Stimulated activated CD4-positive, alpha-beta T cell treated with anti-CD3 and anti-CD28 coated beads, TNF-alpha, amount 100 ng/mL, for 4 hours (primary cell): ENCODE measurements around the gene BAG5.
"Not testable (repeated sequence)": the region's sequence is repeated elsewhere in the genome, so short reads cannot be mapped to it uniquely, and the experiment has no call there.

Experiments used
- DNase-seq, 3 experiments: peaks; one replicate each; pipeline ENCODE4 v3.0.0-alpha.2; 2020; ENCODE audit warnings: low read depth in 3 of 3

The BAG5 gene

GRCh38 chr14:103522649-103523574 lies 39.5 kb downstream of the BAG5 start, which contains the start of gene CKB:
CKB (minus strand) TSS chr14:103522830; CDS start chr14:103522493, 337 bp downstream.
- DNase-seq = no peak

- no peak for DNase-seq
Measured at GRCh38 chr14:103521951-103522563, 40.4 kb downstream of the BAG5 start.

GRCh38 chr14:103521438-103521950 lies 41.0 kb downstream of the BAG5 start:
- DNase-seq = no peak

- peak; percentile 39 to 58 (median 55) for DNase-seq
Measured at GRCh38 chr14:103520657-103521437, 41.6 kb downstream of the BAG5 start.

GRCh38 chr14:103520269-103520656 lies 42.2 kb downstream of the BAG5 start:
- DNase-seq = no peak

GRCh38 chr14:103519837-103520212 lies 42.6 kb downstream of the BAG5 start:
- DNase-seq = no peak

- no peak for DNase-seq
Measured at GRCh38 chr14:103519043-103519836, 43.2 kb downstream of the BAG5 start.

GRCh38 chr14:103518422-103519042 lies 43.9 kb downstream of the BAG5 start:
- peak in 2 of 3 experiments; percentile 28 to 42 for DNase-seq

- DNase-seq = no peak
Measured at GRCh38 chr14:103517721-103518421, 44.6 kb downstream of the BAG5 start.

- DNase-seq = no peak
Measured at GRCh38 chr14:103517174-103517566, 45.3 kb downstream of the BAG5 start.

- no peak for DNase-seq
Measured at GRCh38 chr14:103516426-103517173, 45.9 kb downstream of the BAG5 start.

- DNase-seq = no peak
Measured at GRCh38 chr14:103514596-103515421, 47.6 kb downstream of the BAG5 start.

GRCh38 chr14:103512701-103513611 lies 49.5 kb downstream of the BAG5 start:
- no peak for DNase-seq

- DNase-seq = not testable (repeated sequence)
Measured at GRCh38 chr14:103512180-103512579, 50.3 kb downstream of the BAG5 start.

GRCh38 chr14:103510724-103511693 lies 51.4 kb downstream of the BAG5 start:
- DNase-seq = no peak
